G401.6 (cell line): ENCODE results near the gene PPT2.
"Not testable (repeated sequence)": the region's sequence is repeated elsewhere in the genome, so short reads cannot be mapped to it uniquely, and the experiment has no call there.

ENCODE experiments used
- FAIRE-seq: peaks from 2 replicates; lab custom pipeline; 2012; peaks lifted over from hg19 to GRCh38; lab: Jason Lieb, UNC

PPT2 gene

DNA sequence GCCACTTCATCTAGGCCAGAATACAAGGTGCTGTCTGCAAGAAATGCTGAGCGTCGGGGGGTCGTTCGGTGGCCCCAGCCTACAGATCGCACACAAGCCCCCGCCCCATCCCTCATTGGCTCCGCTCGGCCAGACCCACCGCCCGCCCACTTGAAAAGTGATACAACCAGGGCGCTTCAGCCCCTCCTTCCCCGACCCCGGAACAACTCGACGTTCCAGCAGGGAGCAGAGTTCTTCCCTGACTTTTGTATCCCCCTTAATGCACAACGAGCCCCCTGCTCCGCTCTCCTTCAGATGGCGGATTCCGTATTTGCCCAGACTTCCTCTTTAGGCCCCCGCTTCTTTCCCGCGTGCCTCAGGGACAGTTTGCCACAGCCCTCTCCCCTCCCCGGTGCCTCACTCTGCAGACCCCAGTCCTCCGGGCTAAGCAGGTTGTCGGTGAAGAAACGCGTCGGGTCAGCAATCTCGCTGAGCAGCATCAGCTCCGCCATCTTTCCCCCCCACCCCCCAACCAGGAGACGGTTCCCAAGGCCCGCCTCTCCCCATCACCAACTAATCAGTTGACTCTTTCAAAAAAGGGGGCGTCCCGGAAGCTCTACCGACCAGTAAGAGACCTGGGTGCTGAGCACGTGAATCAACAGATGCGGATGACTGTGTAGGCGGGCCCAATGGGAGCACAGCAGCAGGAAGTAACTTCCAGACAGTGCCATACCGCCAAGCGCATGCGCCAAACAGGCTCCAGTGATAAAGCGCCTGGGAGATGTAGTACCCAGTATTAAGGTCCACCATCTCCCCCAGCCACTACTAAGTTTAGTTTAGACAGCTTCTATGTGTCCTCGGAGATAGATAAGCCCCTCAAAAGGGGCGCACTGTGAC lies 26.0 kb upstream of the PPT2 start, which contains the start of gene ATF6B:
ATF6B (minus strand) TSS at position 530 of the 876 bp plus-strand sequence; CDS start at position 491, 39 bp downstream.
- FAIRE-seq, result peak; percentile 96

DNA sequence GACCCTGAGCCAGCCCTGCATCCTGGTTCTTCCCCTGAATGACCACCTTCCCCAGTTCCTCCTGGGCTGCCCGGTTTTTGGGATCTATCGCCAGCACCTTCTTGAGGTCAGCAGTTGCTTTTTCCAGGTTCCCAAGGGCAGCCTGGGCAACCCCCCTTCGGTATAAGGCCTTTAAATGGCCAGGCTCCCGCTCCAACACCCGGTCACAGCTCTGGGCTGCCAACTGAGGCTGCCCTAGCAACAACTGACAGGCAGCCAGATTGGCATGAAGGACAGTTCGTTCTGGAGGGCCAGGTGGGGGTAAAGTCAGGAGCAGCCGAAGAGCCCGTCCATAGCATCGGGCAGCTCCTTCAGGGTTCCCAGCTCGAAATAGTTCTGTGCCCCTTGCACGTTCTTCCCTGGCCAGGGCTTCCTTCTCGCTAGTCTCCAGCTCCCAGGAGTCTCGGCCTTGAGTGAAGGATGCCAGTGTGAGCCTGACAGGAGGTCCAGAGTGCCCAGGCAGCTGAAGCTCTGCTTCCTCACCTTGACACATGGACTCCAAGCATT lies 25.1 kb upstream of the PPT2 start:
- no peak for FAIRE-seq

DNA sequence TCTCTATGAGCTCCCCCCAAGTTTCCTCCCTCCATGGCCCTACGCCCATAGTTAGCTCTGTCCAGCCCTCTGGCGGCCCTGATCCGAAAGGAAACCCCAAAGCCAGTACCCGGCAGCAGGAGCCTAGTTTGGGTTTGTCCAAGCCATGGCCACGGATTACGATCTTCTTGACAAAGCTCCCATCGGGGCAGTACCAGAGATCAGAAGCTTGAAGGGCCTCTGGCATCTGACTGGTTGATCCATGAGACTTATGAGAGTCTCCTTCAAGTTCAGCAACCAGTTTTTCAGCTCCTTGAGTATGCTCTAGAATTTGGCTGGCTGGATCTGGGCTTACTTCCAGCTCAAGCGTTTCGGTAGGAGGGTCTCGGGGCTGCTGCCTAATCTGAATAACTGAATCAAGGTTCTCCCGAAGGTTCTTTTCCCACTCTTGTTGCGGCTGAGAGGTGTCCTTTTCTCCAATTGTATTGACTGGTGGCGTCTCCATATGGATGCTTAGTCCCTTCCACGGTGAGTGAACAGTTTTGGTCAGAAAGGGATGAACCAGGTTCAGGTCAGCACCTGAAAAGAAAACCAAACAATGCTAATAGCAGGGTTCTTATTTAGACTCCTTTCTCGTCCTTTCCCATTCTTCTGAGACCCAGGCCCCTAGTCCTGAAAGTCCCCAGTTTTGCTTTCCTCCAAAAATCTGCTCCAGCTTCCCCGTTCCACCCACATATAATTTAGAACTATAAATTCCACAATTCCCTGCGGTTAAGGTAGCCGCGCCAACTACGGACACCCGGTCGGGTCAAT lies 24.4 kb upstream of the PPT2 start:
- FAIRE-seq, result no peak

DNA sequence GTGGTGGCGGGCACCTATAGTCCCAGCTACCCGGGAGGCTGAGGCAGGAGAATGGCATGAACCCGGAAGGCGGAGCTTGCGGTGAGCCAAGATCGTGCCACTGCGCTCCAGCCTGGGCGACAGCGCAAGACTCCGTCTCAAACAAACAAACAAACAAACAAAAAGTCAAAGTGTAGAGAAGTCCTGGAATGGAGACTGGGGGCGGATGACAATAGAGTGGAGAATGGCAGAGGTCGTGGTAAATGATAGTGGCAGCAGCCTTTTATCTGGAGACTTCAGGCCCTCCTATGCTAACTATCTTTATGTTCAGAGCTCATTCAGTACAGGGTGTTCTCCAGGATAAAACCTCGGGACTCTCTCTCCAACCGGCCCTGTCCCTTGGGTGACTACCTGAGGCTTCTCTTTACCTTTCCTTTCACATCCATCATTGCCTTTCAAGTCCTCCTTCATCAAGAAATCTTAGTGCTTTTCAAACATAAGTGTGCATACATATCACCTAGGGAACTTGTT lies 22.4 kb upstream of the PPT2 start:
- no peak for FAIRE-seq

DNA sequence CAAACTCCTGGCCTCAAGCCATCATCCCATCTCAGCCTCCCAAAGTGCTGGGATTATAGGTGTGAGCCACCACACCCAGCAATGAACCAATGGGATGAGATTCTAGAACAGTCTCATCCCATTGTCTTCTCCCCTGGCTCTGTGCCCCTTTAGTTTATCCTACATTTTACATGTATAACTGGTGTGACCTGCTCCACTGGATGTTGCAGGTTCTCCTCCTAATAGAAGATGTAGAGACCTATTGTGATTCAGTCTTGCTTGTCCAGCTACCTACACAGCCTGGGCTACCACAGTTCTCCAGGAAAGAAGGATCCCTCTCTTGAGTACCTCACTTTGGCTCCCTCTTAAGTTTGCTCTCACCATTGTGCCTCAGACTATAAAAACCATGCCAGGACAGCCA lies 21.8 kb upstream of the PPT2 start:
- no peak for FAIRE-seq

DNA sequence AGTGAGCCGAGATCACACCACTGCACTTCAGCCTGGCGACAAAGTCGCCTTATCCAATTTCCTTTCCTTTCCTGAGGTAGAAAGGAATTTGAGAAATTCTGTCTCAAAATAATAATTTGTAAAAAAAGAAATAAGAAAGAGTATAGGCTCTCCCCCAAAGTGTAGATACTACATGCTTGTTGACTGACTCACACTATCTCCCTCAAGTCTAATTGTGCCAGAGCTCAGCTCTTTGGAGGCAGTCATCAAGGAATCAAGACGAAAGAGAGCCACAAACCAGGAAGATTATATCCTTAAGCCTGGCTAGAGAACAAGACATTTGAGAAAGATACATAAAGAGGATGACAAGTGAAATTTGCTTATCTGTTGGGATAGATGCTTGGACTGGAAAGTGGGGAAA lies 20.2 kb upstream of the PPT2 start:
- no peak for FAIRE-seq

DNA sequence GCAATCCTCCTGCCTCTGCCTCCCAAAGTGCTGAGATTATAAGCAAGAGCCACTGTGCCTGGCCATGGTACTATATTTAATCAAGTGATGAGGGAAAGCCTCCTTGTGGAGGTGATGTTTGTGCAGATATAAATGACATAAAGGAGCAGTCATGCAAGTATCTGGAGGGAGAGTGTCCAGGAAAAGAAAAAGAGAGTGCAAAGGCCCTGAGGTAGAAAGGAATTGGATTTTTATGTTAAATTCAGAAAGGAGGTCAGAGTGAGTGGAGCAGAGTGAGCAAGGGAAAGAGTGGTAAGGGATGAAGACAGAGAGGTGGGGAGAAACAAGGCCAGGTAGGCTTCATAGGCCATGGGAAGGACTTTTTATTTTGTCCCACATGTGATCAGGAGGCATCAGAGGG lies 16.5 kb upstream of the PPT2 start:
- FAIRE-seq, result no peak

DNA sequence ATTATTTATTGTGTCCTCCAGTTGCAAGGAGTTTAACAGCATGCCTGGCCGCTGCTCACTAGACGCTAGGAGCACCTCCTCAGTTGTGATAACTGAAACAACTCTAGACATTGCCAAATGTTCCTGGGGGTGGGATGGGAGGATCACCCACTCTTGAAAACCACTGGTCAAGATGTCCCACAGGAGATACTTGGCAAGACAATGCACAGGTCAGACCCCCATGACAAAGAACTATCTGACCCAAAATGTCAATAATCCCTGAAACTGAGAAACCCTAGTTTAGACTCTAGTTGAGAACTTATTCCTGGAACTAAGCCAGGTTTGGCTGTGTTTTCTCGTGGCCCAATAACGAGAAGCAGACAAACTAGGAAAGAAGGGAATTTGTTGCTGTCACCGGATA lies 14.4 kb upstream of the PPT2 start:
- no peak for FAIRE-seq

DNA sequence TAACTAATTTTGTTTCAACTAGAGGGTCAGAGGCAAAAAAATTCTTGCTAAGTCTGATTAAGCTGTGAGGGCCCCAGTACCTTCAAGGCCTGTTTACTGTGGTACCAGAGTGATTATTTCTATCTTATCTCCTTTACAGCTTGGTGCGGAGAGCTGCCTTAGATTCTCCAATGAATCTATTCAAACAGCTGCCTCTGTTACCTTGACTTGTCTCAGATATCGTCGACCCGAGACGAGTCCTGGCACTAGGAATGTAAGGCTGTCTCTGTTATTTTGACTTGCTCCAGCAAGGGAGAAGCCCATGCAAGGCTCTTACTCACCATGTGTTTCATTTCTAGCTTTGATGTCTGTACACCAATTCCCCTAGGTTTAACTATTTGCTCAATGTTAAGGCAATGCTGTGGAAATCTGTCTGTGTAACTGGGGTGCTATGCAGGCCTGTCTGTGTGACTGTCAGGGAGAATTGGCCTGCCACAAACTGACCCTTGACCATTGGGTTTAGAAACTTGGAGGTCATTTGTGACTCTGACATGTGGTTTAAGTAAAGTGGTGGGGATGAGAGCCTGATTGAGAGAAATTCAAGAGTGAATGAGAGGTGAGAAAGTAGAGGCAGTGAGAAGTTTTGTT lies 13.4 kb upstream of the PPT2 start:
- FAIRE-seq, result no peak

DNA sequence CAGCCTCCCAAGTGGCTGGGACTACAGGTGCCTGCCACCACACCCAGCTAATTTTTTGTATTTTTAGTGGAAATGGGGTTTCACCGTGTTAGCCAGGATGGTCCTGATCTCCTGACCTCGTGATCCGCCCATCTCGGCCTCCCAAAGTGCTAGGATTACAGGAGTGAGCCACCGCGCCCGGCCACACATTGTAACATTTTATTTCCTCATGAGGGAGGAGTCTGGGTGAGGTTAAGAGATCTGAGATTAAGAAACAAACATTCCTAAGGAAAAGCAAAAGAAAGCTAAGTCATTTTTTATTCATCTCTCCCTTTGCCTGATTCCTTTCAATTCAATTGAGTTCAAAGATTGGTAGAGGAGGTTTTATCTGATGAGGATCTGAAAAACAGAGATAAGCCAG lies 9.7 kb upstream of the PPT2 start:
- not testable (repeated sequence) for FAIRE-seq

DNA sequence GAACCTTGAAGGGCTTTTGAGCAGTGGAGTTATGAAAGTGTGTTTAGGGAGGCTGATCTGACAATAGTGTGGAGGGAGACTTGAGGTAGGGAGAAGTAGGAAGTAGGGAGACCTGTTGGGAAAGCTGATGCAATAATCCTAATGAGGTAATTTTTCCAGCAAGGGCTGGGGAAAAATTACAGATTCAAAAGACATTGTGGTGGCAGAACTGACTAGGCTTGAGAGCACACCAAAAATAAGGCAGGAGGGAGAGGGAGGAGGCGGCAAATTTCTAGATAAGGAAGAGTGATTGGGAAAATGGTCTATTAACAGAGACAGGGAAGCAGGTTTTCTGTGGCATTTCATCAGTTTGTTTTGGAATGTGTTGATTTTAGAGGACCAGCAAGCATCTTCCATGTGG lies 7.7 kb upstream of the PPT2 start:
- no peak for FAIRE-seq

DNA sequence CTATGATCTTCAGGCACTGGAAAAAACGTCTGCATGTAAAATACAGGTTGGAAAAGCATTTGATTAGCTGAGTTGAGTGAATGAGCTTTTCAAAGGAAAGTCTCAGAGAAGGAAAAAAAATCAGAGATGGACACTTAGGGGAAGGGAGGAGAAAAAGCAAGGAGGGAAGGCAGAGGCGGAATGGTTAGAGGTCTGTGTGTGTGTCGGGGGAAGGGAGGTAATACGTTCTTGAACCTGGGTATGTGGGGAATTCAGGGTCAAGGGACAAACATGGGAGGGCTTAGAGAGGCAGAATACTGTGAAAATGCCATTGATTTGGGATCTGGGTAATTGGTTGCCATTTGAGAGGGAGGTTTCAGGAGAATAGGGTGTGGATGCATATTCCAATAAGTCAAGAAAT lies 7.3 kb upstream of the PPT2 start:
- no peak for FAIRE-seq

DNA sequence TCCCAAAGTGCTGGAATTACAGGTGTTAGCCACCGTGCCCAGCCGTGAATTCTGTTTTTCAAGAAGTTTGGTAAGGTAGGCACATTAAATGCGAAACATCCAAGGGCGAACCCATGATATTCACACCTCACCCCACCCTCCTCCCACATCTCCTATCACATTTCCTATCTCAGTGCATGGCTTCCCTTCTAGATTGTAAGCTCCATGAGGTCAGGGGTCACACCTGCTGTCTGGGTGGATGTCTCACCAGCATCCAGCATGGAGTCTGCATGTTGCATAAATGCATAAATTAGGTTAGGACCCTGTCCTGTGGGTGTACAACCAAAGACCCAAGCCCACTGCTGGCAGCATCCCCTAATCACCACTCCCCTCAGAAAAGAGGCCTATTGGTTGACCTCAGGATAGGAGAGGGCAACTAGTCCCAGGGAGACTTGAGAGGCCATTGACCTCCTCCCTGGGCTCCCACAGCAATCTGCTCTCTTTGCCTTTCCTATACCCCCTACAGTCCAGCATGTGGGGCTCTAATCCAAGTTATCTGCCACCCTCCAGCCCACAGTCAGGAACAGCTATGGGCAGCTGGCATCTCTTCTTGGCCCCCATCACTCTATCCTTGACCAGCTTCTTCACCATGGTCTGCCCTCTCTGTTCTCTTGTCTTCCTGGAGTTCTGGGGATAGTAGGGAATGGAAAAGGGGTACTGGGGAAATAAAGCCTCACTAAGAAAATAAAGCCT lies 6.4 kb upstream of the PPT2 start:
- FAIRE-seq, result no peak

DNA sequence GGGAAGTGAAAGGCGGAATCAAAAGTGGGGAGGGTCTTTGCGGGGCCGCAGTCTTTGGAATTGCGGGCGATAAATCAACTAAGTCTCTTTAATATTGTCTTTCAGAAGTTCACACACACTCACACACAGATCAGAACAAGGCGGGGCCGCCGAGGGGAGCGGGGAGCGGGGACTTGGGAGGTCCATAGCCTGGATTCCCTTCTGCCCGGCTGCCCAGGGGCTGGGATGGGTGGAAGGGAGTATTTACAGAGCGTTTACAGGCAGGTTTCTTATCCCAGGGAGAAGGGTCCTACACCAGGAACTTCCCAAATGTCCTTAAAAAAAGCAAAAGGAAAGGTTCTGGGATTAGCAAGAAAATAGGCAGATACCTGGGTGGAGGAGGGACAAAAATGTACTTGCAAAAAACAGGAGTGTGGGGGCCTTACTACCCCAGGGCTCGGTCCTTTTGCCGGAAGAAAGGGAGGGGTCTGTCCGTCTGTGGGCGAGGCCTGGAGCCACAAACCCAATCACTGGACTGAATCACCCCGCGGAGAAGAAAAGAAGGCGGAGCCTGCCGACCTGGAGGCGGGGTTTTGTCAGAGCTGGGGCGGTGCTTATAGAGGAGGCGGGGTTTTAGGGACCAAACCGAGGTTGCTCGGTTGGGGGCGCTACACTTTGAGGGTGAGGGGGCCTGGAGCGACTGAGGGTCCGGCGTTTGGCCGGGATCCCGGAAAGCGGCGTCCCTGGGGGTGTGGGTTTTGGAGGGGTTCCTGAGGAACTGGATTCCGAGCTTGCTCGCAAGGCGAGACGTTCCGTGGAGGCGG lies 5.5 kb upstream of the PPT2 start:
- FAIRE-seq, result no peak

DNA sequence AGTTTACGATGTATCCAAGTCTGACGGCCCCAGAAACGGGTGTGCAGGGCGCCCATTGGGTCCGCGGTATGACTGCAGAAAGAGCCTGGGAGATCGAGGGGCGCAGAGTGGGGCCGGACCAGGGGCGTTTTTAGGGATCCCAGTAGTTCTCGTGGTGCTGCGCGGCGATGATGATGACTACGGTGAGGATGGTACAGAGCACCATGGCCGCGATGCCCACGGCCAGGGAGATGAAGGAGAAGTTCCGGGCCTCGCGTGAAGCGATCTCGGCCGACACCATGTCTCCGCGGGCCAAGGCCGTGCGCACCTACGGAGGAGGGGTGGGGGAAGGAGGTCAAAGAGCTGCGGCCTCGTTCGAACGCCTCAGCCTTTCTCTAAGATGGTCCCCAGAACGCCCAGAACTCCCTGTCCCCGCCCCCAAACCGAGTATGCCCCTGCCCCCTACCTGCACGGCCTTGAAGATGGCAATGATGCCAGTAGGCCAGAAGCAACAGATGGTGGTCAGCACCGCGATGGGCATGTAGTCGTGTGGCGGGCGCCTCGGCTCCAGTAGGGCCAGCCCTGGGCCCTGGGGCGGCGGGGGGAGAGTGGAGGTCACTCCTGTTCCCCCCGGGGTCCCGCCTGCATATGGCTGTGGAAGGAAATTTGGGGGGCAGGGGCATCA lies 4.7 kb upstream of the PPT2 start:
- FAIRE-seq, result no peak

DNA sequence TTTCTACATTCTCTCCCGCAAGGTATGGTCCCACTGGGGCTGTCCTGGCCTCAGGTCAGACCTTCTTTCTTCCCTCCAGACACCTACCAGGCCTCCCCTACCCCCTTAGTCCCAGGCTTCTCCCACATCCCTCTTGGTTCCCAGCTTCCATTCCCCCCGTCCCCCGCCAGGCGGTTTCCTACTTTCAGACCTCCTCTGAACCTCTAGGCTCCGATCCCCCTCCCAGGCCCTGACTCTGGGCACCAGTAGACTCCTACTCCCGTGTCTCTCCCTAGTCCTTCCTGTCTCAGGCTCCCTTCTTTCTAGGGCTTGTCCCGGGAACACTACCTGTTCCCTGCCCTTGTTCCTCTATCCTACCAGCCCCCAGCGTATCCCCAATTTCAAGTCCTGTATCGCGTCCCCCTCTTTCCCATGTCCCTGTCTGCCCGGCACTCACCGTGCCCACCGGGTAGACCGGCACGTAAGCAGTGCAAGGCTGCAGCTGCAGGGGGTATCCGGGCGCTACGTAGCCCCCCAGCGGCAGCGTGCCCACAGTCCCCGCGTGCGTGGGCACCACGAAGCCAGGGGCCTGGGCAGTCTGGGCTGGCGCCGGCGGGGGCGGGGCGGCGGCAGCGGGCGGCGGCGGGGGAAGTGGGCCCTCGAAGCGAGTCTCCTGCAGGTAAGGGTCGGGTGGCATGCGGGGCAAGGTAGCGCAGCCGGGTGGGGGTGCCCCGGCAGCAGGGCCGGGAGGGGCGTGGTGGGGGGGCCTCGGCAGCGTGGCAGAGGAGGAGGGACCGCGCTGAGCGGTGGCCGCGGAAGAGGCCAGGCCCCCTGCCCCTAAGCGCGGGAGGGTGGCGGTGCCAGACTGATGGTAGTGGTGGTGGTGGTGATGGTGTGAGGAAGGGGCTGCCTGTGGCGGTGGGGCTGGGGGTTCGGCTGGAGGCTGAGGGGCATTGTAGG lies 3.7 kb upstream of the PPT2 start:
- FAIRE-seq, result no peak

DNA sequence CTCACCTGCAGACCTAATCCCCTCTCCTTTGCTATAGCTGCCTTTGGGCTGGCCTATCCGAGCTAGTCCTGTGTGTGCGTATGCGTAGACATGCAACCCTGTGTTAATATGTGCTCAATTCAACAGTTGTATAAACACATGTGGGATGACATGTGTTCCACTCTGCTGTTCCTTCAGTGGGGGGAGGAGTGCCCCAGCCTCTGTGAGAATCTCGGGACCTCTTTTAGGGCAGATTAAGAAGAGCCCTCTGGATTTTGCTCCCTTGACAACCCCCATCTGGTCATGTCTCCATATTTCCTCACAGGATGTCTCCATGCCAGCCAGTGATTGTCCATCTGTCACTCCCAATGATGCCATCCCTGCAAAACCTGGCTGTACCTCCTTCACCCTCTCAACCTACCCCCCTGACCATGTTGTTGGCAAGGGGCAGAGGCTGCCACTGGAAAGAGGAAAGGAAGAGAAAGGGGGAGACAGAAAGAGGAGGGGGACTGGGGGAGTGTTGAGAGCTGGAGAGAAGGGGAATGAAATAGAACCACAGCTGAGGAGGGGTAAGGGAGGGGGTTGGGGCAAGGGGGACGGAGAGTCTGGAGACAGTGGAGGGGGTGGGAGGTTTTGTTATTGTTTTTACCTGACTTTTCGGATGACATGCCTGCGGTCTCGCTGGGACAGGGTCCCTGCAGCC lies 2.6 kb upstream of the PPT2 start:
- no peak for FAIRE-seq
